Heart left ventricle (tissue), 16 donors: Measurements from ENCODE around the gene SMYD4. TPM values are rescaled to one million over a fixed set of nuclear protein-coding genes. Genes with fewer than 3 reads are reported as not detected.

ENCODE experiments used
- ATAC-seq, 4 donors: fragments of 200-7000 bp; cut with Tn5 transposase; one replicate each; pipeline ENCODE4 v1.9.1; 2020 to 2022; ENCODE audit warnings: moderate library complexity in 4 of 4, mild to moderate bottlenecking in 3 of 4, moderate number of reproducible peaks in 1 of 4
- DNase-seq, 5 donors: peaks; one replicate each; pipeline ENCODE4 v3.0.0-alpha.2; 2020
- H3K27ac ChIP-seq, 12 donors: fragments of 200-600 bp; sonication (generic) in 4 of 12; one replicate each; pipeline versions ENCODE4 v1.5.0 to v1.8.0; 2016 to 2022; ENCODE audit warnings: mild to moderate bottlenecking in 2 of 12
- H3K27me3 ChIP-seq, 9 donors: fragments of 200-600 bp; sonication (generic) in 2 of 9; one replicate each; pipeline versions ENCODE4 v1.5.1 to v1.8.0; 2016 to 2022; ENCODE audit warnings: mild to moderate bottlenecking in 3 of 9
- H3K36me3 ChIP-seq, 9 donors: fragments of 200-600 bp; sonication (generic) in 2 of 9; one replicate each; pipeline versions ENCODE4 v1.5.0 to v1.8.0; 2018 to 2022; ENCODE audit warnings: mild to moderate bottlenecking in 2 of 9
- H3K4me1 ChIP-seq, 12 donors: fragments of 200-600 bp; sonication (generic) in 4 of 12; one replicate each; pipeline versions ENCODE4 v1.5.0 to v1.8.0; 2016 to 2022; ENCODE audit warnings: mild to moderate bottlenecking in 3 of 12
- H3K4me3 ChIP-seq, 12 donors: fragments of 200-600 bp; sonication (generic) in 4 of 12; one replicate each; pipeline versions ENCODE4 v1.5.0 to v1.8.0; 2017 to 2022; ENCODE audit warnings: mild to moderate bottlenecking in 9 of 12, moderate library complexity in 4 of 12
- H3K9me3 ChIP-seq, 12 donors: fragments of 200-600 bp; sonication (generic) in 4 of 12; one replicate each; pipeline versions ENCODE4 v1.5.0 to v1.8.0; 2016 to 2022; ENCODE audit warnings: mild to moderate bottlenecking in 1 of 12
- CTCF ChIP-seq, 12 donors: fragments of 200-600 bp; sonication (generic) in 4 of 12; IDR thresholded peaks; one replicate each; pipeline versions ENCODE4 v1.5.0 to v1.8.0; 2018 to 2022; ENCODE audit warnings: antibody characterized with exemption in 12 of 12, mild to moderate bottlenecking in 5 of 12
- POLR2A ChIP-seq, 2 donors: fragments of 450-650 bp; IDR thresholded peaks; one replicate each; pipeline ENCODE4 v1.6.1; 2017; ENCODE audit warnings: antibody characterized with exemption in 2 of 2, mild to moderate bottlenecking in 2 of 2, moderate library complexity in 2 of 2
- WGBS, 4 donors: extraction: QIAGEN DNeasy Blood & Tissue Kit in 2 of 4; methylation state at CpG; one replicate each; pipeline versions ENCODE4 v1.1.5 to v1.1.7; 2013 to 2018; 5-methylcytosine and 5-hydroxymethylcytosine counted together
- intact Hi-C, 10 donors: fragments of 100-400 bp; cut with DNase I; formaldehyde crosslinking; loops; one replicate each; pipeline versions ENCODE4 v1.11.1 to v1.14.2; 2022
- polyA plus RNA-seq, 2 donors: library from polyadenylated mRNA; stranded (reverse); fragments of 200-250 nt; gene quantifications; one replicate each; pipeline ENCODE4 v1.2.3, GENCODE V29; 2013
- total RNA-seq, 9 donors: library from RNA; depleted of rRNA in 2 of 9; stranded (reverse); fragments of >200 nt in 2 of 9; fragmentation: NEBNext Ultra II Directional in 3 of 9; extraction: Animal tissue kit (Norgen Biotek cat#: 25700) in 3 of 9; gene quantifications; one replicate each; pipeline versions ENCODE4 v1.1.0 to v1.2.4, GENCODE V29; 2016 to 2023
- donor health status: ischemic (EF 13 %, LVEDD 7.1; RV severe dilation, severe dysfunction).
- donor health status: healthy with polysubstance abuse.
- donor health status: DM: no; HTN: yes; CAD: no.
- donor health status: DM: no; HTN: no; CAD: no.
- donor health status: ischemic (EF 25% LVEDD 6.9; RV normal size, moderate dysfunction).
- donor health status: ischemic (EF 25% LVEDD 5.7; RV mildly dilated, moderate dysfunction).
- donor health status: healthy.
- donor health status: DM: yes; HTN: yes; CAD: no.
- donor health status: ischemic (EF 35%, LVEDD 5.7; RV mildly dilated, moderate dysfunction).
- donor health status: nonischemic (EF 11% LVEDD 7.7; RV severe dilation, severe dysfunction).
- donor health status: DM: yes; HTN: yes; CAD: no.
- donor health status: PGD.
- donor health status: ischemic (EF 29% LVEDD 5.4; RV normal size, mild dysfunction).
- donor health status: nonischemic (EF 23%, LVEDD 6.1; RV moderate dilation, normal function).

The SMYD4 gene
- total and polyA plus RNA-seq, 11 donors: 5.2 to 15.9 (median 7.9) TPM

GRCh38 chr17:1758807-1759206 is 70.9 kb downstream of the SMYD4 start:
- no peaks in the 10 kb centered on the region for H3K36me3 ChIP-seq
- peaks cover 0 to 33% (median 3%) of the 10 kb centered on the region in 12 donors for H3K4me1 ChIP-seq
- no peak overlapping the region for H3K4me3 ChIP-seq
- 60 to 70% (median 64%) methylated on average over 15 of the region's 15 CpGs for WGBS, 4 donors
- ATAC-seq (no peak), DNase-seq (peak in 2 of 5 donors; percentile 54 to 72)
- no peaks in the 10 kb centered on the region for H3K27me3 ChIP-seq
- H3K27ac ChIP-seq: peak overlapping the region in 1 of 12 donors; percentile 64
- intact Hi-C loops: no loop called here
- no peak for TF ChIP-seq CTCF (IDR thresholded peaks at IDR 0.05)
- TF ChIP-seq POLR2A (IDR thresholded peaks at IDR 0.05): no peak
- H3K9me3 ChIP-seq: no peaks in the 10 kb centered on the region

- no peaks in the 10 kb centered on the region for H3K9me3 ChIP-seq
- TF ChIP-seq CTCF (IDR thresholded peaks at IDR 0.05): no peak
- no peak for TF ChIP-seq POLR2A (IDR thresholded peaks at IDR 0.05)
- H3K27ac ChIP-seq: no peak overlapping the region
- peaks cover 0 to 30% (median 0%) of the 10 kb centered on the region in 12 donors for H3K4me1 ChIP-seq
- ATAC-seq: no peak
- DNase-seq: no peak
- intact Hi-C loops: no loop called here
- 65 to 75% (median 74%) methylated on average over 16 to 17 of the region's 17 CpGs for WGBS, 4 donors
- no peak overlapping the region for H3K4me3 ChIP-seq
- no peaks in the 10 kb centered on the region for H3K36me3 ChIP-seq
- no peaks in the 10 kb centered on the region for H3K27me3 ChIP-seq
Observed at GRCh38 chr17:1755827-1756262, 73.9 kb downstream of the SMYD4 start.

- no peaks in the 10 kb centered on the region for H3K9me3 ChIP-seq
- H3K4me1 ChIP-seq: peaks cover 0 to 30% (median 0%) of the 10 kb centered on the region in 12 donors
- TF ChIP-seq CTCF (IDR thresholded peaks at IDR 0.05) (no peak), POLR2A (IDR thresholded peaks at IDR 0.05) (no peak)
- no peaks in the 10 kb centered on the region for H3K27me3 ChIP-seq
- DNase-seq: no peak
- ATAC-seq: no peak
- intact Hi-C loops: no loop called here
- H3K36me3 ChIP-seq: no peaks in the 10 kb centered on the region
- no peak overlapping the region for H3K27ac ChIP-seq
- H3K4me3 ChIP-seq: no peak overlapping the region
- 73 to 88% (median 81%) methylated on average over 13 to 20 of the region's 20 CpGs for WGBS, 4 donors
Observed at GRCh38 chr17:1755252-1755826, 74.4 kb downstream of the SMYD4 start.

GRCh38 chr17:1754430-1755112 is 75.1 kb downstream of the SMYD4 start:
- peaks cover 0 to 28% (median 0%) of the 10 kb centered on the region in 12 donors for H3K4me1 ChIP-seq
- H3K9me3 ChIP-seq: no peaks in the 10 kb centered on the region
- H3K27me3 ChIP-seq: no peaks in the 10 kb centered on the region
- DNase-seq (no peak), ATAC-seq (no peak)
- WGBS, 4 donors: 55 to 78% (median 68%) methylated on average over 10 to 25 of the region's 25 CpGs
- H3K4me3 ChIP-seq: no peak overlapping the region
- H3K27ac ChIP-seq: no peak overlapping the region
- no peaks in the 10 kb centered on the region for H3K36me3 ChIP-seq
- intact Hi-C loops: no loop called here
- TF ChIP-seq CTCF (IDR thresholded peaks at IDR 0.05) (no peak), POLR2A (IDR thresholded peaks at IDR 0.05) (no peak)
